ENCODE results near the gene PNMA1.

DNA sequence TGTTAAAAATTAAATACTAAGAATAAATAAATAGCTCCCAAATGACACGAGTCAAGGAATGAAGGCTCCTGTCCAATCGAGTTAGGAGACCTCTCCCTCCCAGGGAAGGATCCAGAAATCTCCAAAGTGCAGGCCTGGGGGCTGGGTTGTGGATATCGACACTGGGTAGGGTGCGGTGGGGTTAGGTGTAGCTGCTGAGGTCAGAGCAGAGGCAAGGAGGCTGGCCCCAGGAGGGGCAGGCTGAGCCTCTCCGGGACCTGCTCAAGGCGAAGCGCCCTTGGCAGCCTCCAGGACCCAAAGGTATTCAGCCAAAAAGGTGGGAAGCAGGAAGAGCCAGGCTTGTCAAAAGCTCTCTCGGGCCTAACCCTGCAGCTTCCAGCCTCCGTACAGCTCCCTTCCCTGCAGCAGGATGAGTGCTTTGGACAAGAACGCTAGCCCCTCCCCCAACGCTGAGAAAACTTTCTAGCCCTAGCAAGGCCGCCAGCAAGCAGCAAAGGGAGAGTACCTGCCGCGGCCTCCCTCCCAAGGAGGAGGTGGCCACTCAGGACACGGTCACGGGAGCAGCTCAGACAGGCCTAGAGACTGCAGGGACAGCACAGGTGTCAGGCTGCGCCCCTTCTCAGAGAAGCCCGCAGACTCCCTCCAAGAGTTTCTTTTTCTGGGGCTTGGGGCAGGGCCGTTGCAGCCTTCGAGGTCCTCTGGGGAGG, 3.7 kb upstream of the PNMA1 start:
- TF ChIP-seq EP300 (IDR thresholded peaks at IDR 0.05): no peak
- no peak for TF ChIP-seq CTCF (IDR thresholded peaks at IDR 0.05)
- TF ChIP-seq POLR2A (IDR thresholded peaks at IDR 0.05): no peak
- TF ChIP-seq POLR2AphosphoS5 (IDR thresholded peaks at IDR 0.05): peak; percentile 11 to 66 (median 58)
